ENCODE data around the gene CAMK2N1.

- no peak for TF ChIP-seq ATF2 (IDR thresholded peaks at IDR 0.05; ENCODE audit: low read length)
- peak; percentile 79 for TF ChIP-seq MAX (IDR thresholded peaks at IDR 0.05)
Measured at GRCh38 chr1:20472860-20473711, 12.9 kb downstream of the CAMK2N1 start.

Measured in H1 (cell line).